NCI-H2196 (cell line): ENCODE measurements around the gene ERICH6.

Experiments
- DNase-seq: peaks from one replicate; lab custom pipeline; 2025; ENCODE audit not compliant: unreplicated experiment; lab: John Stamatoyannopoulos, UW

Gene ERICH6

GRCh38 chr3:150703756-150704344 is at the start of gene ERICH6:
ERICH6 (minus strand) TSS chr3:150703920; CDS start chr3:150703898, 22 bp downstream.
- DNase-seq: peak; percentile 87

- peak; percentile 27 for DNase-seq
These were observed 48.1 kb upstream of the ERICH6 start for GRCh38 chr3:150751781-150752263.

- DNase-seq: no peak
These were observed 45.5 kb upstream of the ERICH6 start for GRCh38 chr3:150749255-150749654.

GRCh38 chr3:150748684-150749047 is 44.9 kb upstream of the ERICH6 start:
- no peak for DNase-seq

GRCh38 chr3:150747886-150748683 is 44.4 kb upstream of the ERICH6 start:
- DNase-seq: no peak

GRCh38 chr3:150746791-150747590 is 43.3 kb upstream of the ERICH6 start:
- DNase-seq: no peak

- DNase-seq: no peak
These were observed 42.1 kb upstream of the ERICH6 start for GRCh38 chr3:150745832-150746231.

GRCh38 chr3:150744919-150745211 is 41.1 kb upstream of the ERICH6 start:
- no peak for DNase-seq

- DNase-seq: no peak
These were observed 40.6 kb upstream of the ERICH6 start for GRCh38 chr3:150744041-150744918.

GRCh38 chr3:150743508-150743907 is 39.8 kb upstream of the ERICH6 start:
- DNase-seq: no peak

- DNase-seq: no peak
These were observed 39.0 kb upstream of the ERICH6 start for GRCh38 chr3:150742679-150743078.

- DNase-seq: no peak
These were observed 38.4 kb upstream of the ERICH6 start for GRCh38 chr3:150742141-150742523.

GRCh38 chr3:150741497-150742140 is 37.9 kb upstream of the ERICH6 start:
- DNase-seq: no peak

- DNase-seq: no peak
These were observed 37.2 kb upstream of the ERICH6 start for GRCh38 chr3:150740733-150741496.

- no peak for DNase-seq
These were observed 36.3 kb upstream of the ERICH6 start for GRCh38 chr3:150739877-150740645.

- no peak for DNase-seq
These were observed 35.6 kb upstream of the ERICH6 start for GRCh38 chr3:150739200-150739863.

- no peak for DNase-seq
These were observed 35.0 kb upstream of the ERICH6 start for GRCh38 chr3:150738688-150739087.

GRCh38 chr3:150737874-150738679 is 34.4 kb upstream of the ERICH6 start:
- no peak for DNase-seq
